HG03196 (cell line): ENCODE data around the gene GRIK1.

Source experiments
- ATAC-seq: cut with Tn5 transposase; IDR thresholded peaks from one replicate; pipeline ENCODE4 v1.9.1; 2021; ENCODE audit not compliant: unreplicated experiment

GRIK1 gene

GRCh38 chr21:29496337-29496736 lies 443.5 kb downstream of the GRIK1 start:
- ATAC-seq: no peak

GRCh38 chr21:29490016-29490415 lies 449.8 kb downstream of the GRIK1 start:
- no peak for ATAC-seq

- ATAC-seq: no peak
Measured at GRCh38 chr21:29487154-29487553, 452.6 kb downstream of the GRIK1 start.
